ENCODE data around the gene SHC4. TPM values are rescaled to one million over a fixed set of nuclear protein-coding genes. Genes with fewer than 3 reads are reported as not detected.
"Not testable (repeated sequence)": the region's sequence is repeated elsewhere in the genome, so short reads cannot be mapped to it uniquely, and the experiment has no call there.

SHC4 gene
- total RNA-seq, 1 donor from 2014 or later: 0.33 TPM

GRCh38 chr15:48924528-48925393, 39.0 kb downstream of the SHC4 start:
- no peak for DNase-seq (ENCODE audit: low read depth, low spot score)

- no peak for DNase-seq (ENCODE audit: low read depth, low spot score)
These were observed 41.7 kb downstream of the SHC4 start for GRCh38 chr15:48922046-48922445.

- no peak for DNase-seq (ENCODE audit: low read depth, low spot score)
These were observed 47.0 kb downstream of the SHC4 start for GRCh38 chr15:48916721-48917120.

GRCh38 chr15:48915861-48916260, 47.9 kb downstream of the SHC4 start:
- no peak for DNase-seq (ENCODE audit: low read depth, low spot score)

- no peak for DNase-seq (ENCODE audit: low read depth, low spot score)
These were observed 49.0 kb downstream of the SHC4 start for GRCh38 chr15:48914717-48915116.

- no peak for DNase-seq (ENCODE audit: low read depth, low spot score)
These were observed 50.6 kb downstream of the SHC4 start for GRCh38 chr15:48913141-48913540.

GRCh38 chr15:48910554-48910953, 53.2 kb downstream of the SHC4 start:
- DNase-seq (ENCODE audit: low read depth, low spot score): not testable (repeated sequence)

GRCh38 chr15:48909313-48909712, 54.4 kb downstream of the SHC4 start:
- DNase-seq (ENCODE audit: low read depth, low spot score): not testable (repeated sequence)

GRCh38 chr15:48905847-48906246, 57.9 kb downstream of the SHC4 start:
- no peak for DNase-seq (ENCODE audit: low read depth, low spot score)

- no peak for DNase-seq (ENCODE audit: low read depth, low spot score)
These were observed 58.5 kb downstream of the SHC4 start for GRCh38 chr15:48905216-48905615.

GRCh38 chr15:48904758-48905157, 59.0 kb downstream of the SHC4 start:
- no peak for DNase-seq (ENCODE audit: low read depth, low spot score)

- DNase-seq (ENCODE audit: low read depth, low spot score): no peak
These were observed 63.9 kb downstream of the SHC4 start for GRCh38 chr15:48899793-48900192.

GRCh38 chr15:48898446-48898845, 65.3 kb downstream of the SHC4 start:
- no peak for DNase-seq (ENCODE audit: low read depth, low spot score)

- DNase-seq (ENCODE audit: low read depth, low spot score): no peak
These were observed 65.7 kb downstream of the SHC4 start for GRCh38 chr15:48898032-48898431.

GRCh38 chr15:48896869-48897814, 66.6 kb downstream of the SHC4 start:
- no peak for DNase-seq (ENCODE audit: low read depth, low spot score)

GRCh38 chr15:48893311-48893710, 70.4 kb downstream of the SHC4 start:
- no peak for DNase-seq (ENCODE audit: low read depth, low spot score)

GRCh38 chr15:48891232-48891765, 72.4 kb downstream of the SHC4 start:
- DNase-seq (ENCODE audit: low read depth, low spot score): no peak

- no peak for DNase-seq (ENCODE audit: low read depth, low spot score)
These were observed 73.2 kb downstream of the SHC4 start for GRCh38 chr15:48890375-48890972.

GRCh38 chr15:48889925-48890324, 73.8 kb downstream of the SHC4 start:
- DNase-seq (ENCODE audit: low read depth, low spot score): no peak

GRCh38 chr15:48888836-48889235, 74.9 kb downstream of the SHC4 start:
- no peak for DNase-seq (ENCODE audit: low read depth, low spot score)

GRCh38 chr15:48888191-48888590, 75.5 kb downstream of the SHC4 start:
- no peak for DNase-seq (ENCODE audit: low read depth, low spot score)

- no peak for DNase-seq (ENCODE audit: low read depth, low spot score)
These were observed 76.6 kb downstream of the SHC4 start for GRCh38 chr15:48887144-48887543.
